GM19452 (cell line): ENCODE measurements around the gene CHRNG.

Experiments
- ATAC-seq: cut with Tn5 transposase; IDR thresholded peaks from one replicate; pipeline ENCODE4 v1.9.1; 2021; ENCODE audit not compliant: unreplicated experiment

CHRNG gene

GRCh38 chr2:232505856-232506255 lies 33.6 kb upstream of the CHRNG start:
- ATAC-seq = no peak

- ATAC-seq = no peak
Observed at GRCh38 chr2:232506709-232507108, 32.8 kb upstream of the CHRNG start.

- ATAC-seq = no peak
Observed at GRCh38 chr2:232508251-232508650, 31.2 kb upstream of the CHRNG start.

GRCh38 chr2:232511336-232511890 lies 28.1 kb upstream of the CHRNG start:
- no peak for ATAC-seq

GRCh38 chr2:232512602-232513001 lies 26.9 kb upstream of the CHRNG start:
- ATAC-seq = no peak

- ATAC-seq = no peak
Observed at GRCh38 chr2:232513353-232513752, 26.1 kb upstream of the CHRNG start.

- no peak for ATAC-seq
Observed at GRCh38 chr2:232515639-232516038, 23.9 kb upstream of the CHRNG start.

GRCh38 chr2:232516551-232516950 lies 22.9 kb upstream of the CHRNG start:
- no peak for ATAC-seq

GRCh38 chr2:232518844-232519243 lies 20.6 kb upstream of the CHRNG start:
- ATAC-seq = no peak

GRCh38 chr2:232519581-232520438 lies 19.7 kb upstream of the CHRNG start, which contains the start of gene PRSS56:
PRSS56 (plus strand) TSS chr2:232520388; CDS start chr2:232520599, 211 bp downstream.
- no peak for ATAC-seq

- ATAC-seq = no peak
Observed at GRCh38 chr2:232520489-232520888, 19.0 kb upstream of the CHRNG start.

- ATAC-seq = no peak
Observed at GRCh38 chr2:232521098-232521497, 18.4 kb upstream of the CHRNG start.

- no peak for ATAC-seq
Observed at GRCh38 chr2:232521959-232522622, 17.4 kb upstream of the CHRNG start.

GRCh38 chr2:232522623-232523401 lies 16.7 kb upstream of the CHRNG start:
- no peak for ATAC-seq

GRCh38 chr2:232523402-232523681 lies 16.1 kb upstream of the CHRNG start:
- no peak for ATAC-seq

- ATAC-seq = no peak
Observed at GRCh38 chr2:232523682-232524597, 15.6 kb upstream of the CHRNG start.

- ATAC-seq = no peak
Observed at GRCh38 chr2:232524771-232525170, 14.7 kb upstream of the CHRNG start.

GRCh38 chr2:232525199-232525598 lies 14.3 kb upstream of the CHRNG start:
- ATAC-seq = no peak

- ATAC-seq = no peak
Observed at GRCh38 chr2:232525791-232526371, 13.6 kb upstream of the CHRNG start, which contains the start of gene CHRND. CHRND (plus strand) TSS chr2:232526160; CDS start chr2:232526216, 56 bp downstream.

GRCh38 chr2:232526372-232526941 lies 13.0 kb upstream of the CHRNG start:
- no peak for ATAC-seq
